H1 (cell line): ENCODE data around the gene TBC1D22A. TPM values are rescaled to one million over a fixed set of nuclear protein-coding genes. Genes with fewer than 3 reads are reported as not detected.
"Not testable (repeated sequence)": the region's sequence is repeated elsewhere in the genome, so short reads cannot be mapped to it uniquely, and the experiment has no call there.

ENCODE experiments used
- CTCF ChIA-PET: fragments of 300-600 bp; sonication (Branson Sonifier 250); formaldehyde crosslinking; loops from one replicate; lab custom pipeline; 2021; ENCODE audit not compliant: partially characterized antibody; lab: Charles Lee
- POLR2A ChIA-PET: fragments of 300-600 bp; sonication (Branson Sonifier 250); formaldehyde crosslinking; loops from one replicate; lab custom pipeline; 2021; ENCODE audit warnings: inconsistent platforms; ENCODE audit not compliant: partially characterized antibody; lab: Charles Lee
- DNase-seq, 2 experiments: peaks; one replicate each; pipeline versions ENCODE4 v3.0.0 to v3.0.0-alpha.2; 2010 to 2022; ENCODE audit warnings: low spot score in 2 of 2, low read depth in 1 of 2, mixed read lengths in 1 of 2
- FAIRE-seq: peaks from 2 replicates; lab custom pipeline; 2011; peaks lifted over from hg19 to GRCh38; lab: Jason Lieb, UNC
- H2AFZ ChIP-seq: 2 replicates; pipeline ENCODE4 v1.8.1; 2012; ENCODE audit warnings: low read length, inconsistent platforms
- H2AK5ac ChIP-seq: 2 replicates; pipeline ENCODE4 v1.6.1; 2013; ENCODE audit warnings: low read depth, low read length
- H2BK120ac ChIP-seq: replicated peaks from 2 replicates; pipeline ENCODE3; 2013; ENCODE audit warnings: low read depth, low read length, inconsistent platforms
- H2BK12ac ChIP-seq: 2 replicates; pipeline ENCODE4 v1.6.1; 2013; ENCODE audit warnings: low read depth, low read length
- H2BK15ac ChIP-seq: 2 replicates; pipeline ENCODE4 v1.6.1; 2013; ENCODE audit warnings: low read length
- H2BK20ac ChIP-seq: 2 replicates; pipeline ENCODE4 v1.6.1; 2013; ENCODE audit warnings: low read length
- H2BK5ac ChIP-seq: 2 replicates; pipeline ENCODE4 v1.6.1; 2013; ENCODE audit warnings: low read depth, low read length
- H3K14ac ChIP-seq: 2 replicates; pipeline ENCODE4 v1.6.1; 2013; ENCODE audit warnings: inconsistent platforms; ENCODE audit not compliant: insufficient read length
- H3K18ac ChIP-seq: 2 replicates; pipeline ENCODE4 v1.6.1; 2013; ENCODE audit warnings: low read length; ENCODE audit errors: extremely low read depth
- H3K23ac ChIP-seq: 2 replicates; pipeline ENCODE4 v1.6.1; 2013; ENCODE audit warnings: inconsistent platforms; ENCODE audit not compliant: insufficient read length
- H3K23me2 ChIP-seq: 2 replicates; pipeline ENCODE4 v1.6.1; 2013; ENCODE audit warnings: low read depth, low read length
- H3K27ac ChIP-seq: 2 replicates; pipeline ENCODE4 v1.6.1; 2011; ENCODE audit warnings: low read depth, low read length, inconsistent platforms
- H3K27me3 ChIP-seq, 4 experiments: replicated peaks in 1 of 4; 1 replicate in 1 of 4; 2 replicates in 3 of 4; pipeline versions ENCODE4 v1.6.1 to v1.8.1; 2011 to 2013; ENCODE audit warnings: low read length in 3 of 4, mild to moderate bottlenecking in 3 of 4, inconsistent platforms in 2 of 4, mixed read lengths in 2 of 4, moderate library complexity in 1 of 4; ENCODE audit not compliant: control insufficient read depth in 3 of 4, insufficient read depth in 3 of 4; ENCODE audit errors: extremely low read depth in 1 of 4
- H3K36me3 ChIP-seq, 4 experiments: 2 replicates each; pipeline versions ENCODE4 v1.6.1 to v1.8.1; 2011 to 2013; ENCODE audit warnings: mild to moderate bottlenecking in 4 of 4, low read length in 3 of 4, moderate library complexity in 2 of 4, control low read depth in 1 of 4, inconsistent platforms in 1 of 4; ENCODE audit not compliant: insufficient read depth in 4 of 4, control insufficient read depth in 2 of 4
- H3K4ac ChIP-seq: replicated peaks from 2 replicates; pipeline ENCODE3; 2013; ENCODE audit warnings: low read length, low read depth, mixed read lengths, inconsistent platforms; ENCODE audit not compliant: insufficient read length
- H3K4me1 ChIP-seq, 4 experiments: replicated peaks in 1 of 4; 1 replicate in 1 of 4; 2 replicates in 3 of 4; pipeline versions ENCODE4 v1.6.1 to v1.8.1; 2011 to 2013; ENCODE audit warnings: low read length in 3 of 4, inconsistent platforms in 2 of 4, mixed read lengths in 1 of 4; ENCODE audit not compliant: insufficient read depth in 4 of 4, control insufficient read depth in 3 of 4
- H3K4me2 ChIP-seq, 2 experiments: 2 replicates each; pipeline versions ENCODE4 v1.6.1 to v1.8.1; 2011 to 2013; ENCODE audit warnings: low read depth in 2 of 2, low read length in 2 of 2, control low read depth in 1 of 2, inconsistent platforms in 1 of 2, mild to moderate bottlenecking in 1 of 2; ENCODE audit not compliant: insufficient read depth in 1 of 2
- H3K4me3 ChIP-seq, 4 experiments: fragments of 200-600, 300-600 bp in 1 of 4; sonication (generic), shearing (Covaris generic), sonication (Bioruptor Twin) in 1 of 4; 2 replicates each; pipeline versions ENCODE4 v1.5.1 to v1.8.1; 2011 to 2016; ENCODE audit warnings: low read length in 4 of 4, low read depth in 3 of 4, control low read depth in 2 of 4, inconsistent platforms in 2 of 4, mild to moderate bottlenecking in 2 of 4, mixed read lengths in 1 of 4, moderate library complexity in 1 of 4; ENCODE audit not compliant: insufficient read depth in 2 of 4; ENCODE audit errors: extremely low read depth in 1 of 4
- H3K56ac ChIP-seq: replicated peaks from 2 replicates; pipeline ENCODE3; 2013; ENCODE audit warnings: low read depth, mild to moderate bottlenecking, mixed read lengths, low read length, inconsistent platforms; ENCODE audit not compliant: insufficient read length
- H3K79me1 ChIP-seq: 2 replicates; pipeline ENCODE4 v1.6.1; 2013; ENCODE audit warnings: low read depth, low read length, control low read depth
- H3K79me2 ChIP-seq, 2 experiments: 2 replicates each; pipeline versions ENCODE4 v1.6.1 to v1.8.1; 2012 to 2013; ENCODE audit warnings: low read length in 2 of 2, mild to moderate bottlenecking in 2 of 2, inconsistent platforms in 1 of 2; ENCODE audit not compliant: insufficient read depth in 2 of 2, control insufficient read depth in 1 of 2
- H3K9ac ChIP-seq, 4 experiments: replicated peaks in 1 of 4; 1 replicate in 1 of 4; 2 replicates in 3 of 4; pipeline versions ENCODE4 v1.6.1 to v1.8.1; 2011 to 2013; ENCODE audit warnings: low read depth in 3 of 4, low read length in 3 of 4, control low read depth in 2 of 4, mild to moderate bottlenecking in 2 of 4, moderate library complexity in 2 of 4, inconsistent platforms in 1 of 4; ENCODE audit errors: extremely low read depth in 1 of 4
- H3K9me3 ChIP-seq, 2 experiments: 2 replicates each; pipeline versions ENCODE4 v1.6.1 to v1.8.1; 2012 to 2013; ENCODE audit warnings: mild to moderate bottlenecking in 2 of 2, moderate library complexity in 2 of 2, control low read depth in 1 of 2, inconsistent platforms in 1 of 2, low read depth in 1 of 2, low read length in 1 of 2, mixed read lengths in 1 of 2; ENCODE audit not compliant: insufficient read depth in 2 of 2
- H4K20me1 ChIP-seq, 2 experiments: replicated peaks in 1 of 2; 2 replicates each; pipeline versions ENCODE3 to v1.8.1; 2011 to 2013; ENCODE audit warnings: inconsistent platforms in 2 of 2, low read length in 2 of 2, mild to moderate bottlenecking in 1 of 2; ENCODE audit not compliant: insufficient read depth in 2 of 2, control insufficient read depth in 1 of 2
- H4K5ac ChIP-seq: 2 replicates; pipeline ENCODE4 v1.6.1; 2013; ENCODE audit warnings: low read length, low read depth, mixed read lengths, inconsistent platforms; ENCODE audit not compliant: insufficient read length
- H4K8ac ChIP-seq: 2 replicates; pipeline ENCODE4 v1.8.0; 2013; ENCODE audit warnings: mild to moderate bottlenecking, moderate library complexity, low read length, inconsistent platforms; ENCODE audit not compliant: insufficient read depth; ENCODE audit errors: extremely low read depth
- H4K91ac ChIP-seq: replicated peaks from 2 replicates; pipeline ENCODE3; 2013; ENCODE audit warnings: low read length, mixed read lengths, inconsistent platforms; ENCODE audit not compliant: insufficient read length
- WGBS, 2 experiments: shearing (Covaris generic) in 1 of 2; methylation state at CpG; one replicate each; pipeline versions ENCODE4 v1.1.6 to v1.1.7; 2013 to 2015; ENCODE audit warnings: low lambda C conversion rate in 2 of 2, mixed read lengths in 2 of 2, inconsistent platforms in 1 of 2, low coverage in 1 of 2, missing lambda C conversion rate in 1 of 2; ENCODE audit not compliant: insufficient replicate concordance in 2 of 2, insufficient coverage in 1 of 2, insufficient read length in 1 of 2; ENCODE audit errors: extremely low coverage in 1 of 2, missing lambda C conversion rate in 1 of 2; 5-methylcytosine and 5-hydroxymethylcytosine counted together
- polyA plus RNA-seq, 7 experiments: library from polyadenylated mRNA; depleted of rRNA in 3 of 7; stranded (reverse) in 5 of 7; unstranded in 2 of 7; fragments of >200 nt in 5 of 7; fragments of 200-250 nt in 2 of 7; gene quantifications; 1 replicate in 5 of 7; 2 replicates in 1 of 7; 4 replicates in 1 of 7; pipeline versions ENCODE4 v1.2.1 to v1.2.3, GENCODE V29; 2011 to 2013; ENCODE audit warnings: missing spikeins in 2 of 7, mixed read lengths in 2 of 7
- total RNA-seq: library from RNA; stranded (reverse); fragmentation: NEBNext Ultra II Directional; extraction: Animal tissue kit (Norgen Biotek cat#: 25700); gene quantifications from 2 replicates; pipeline ENCODE4 v1.2.1, GENCODE V29; 2021

Gene TBC1D22A
- total and polyA plus RNA-seq, 2 of the 8 experiments (the other 6 are each of a cell fraction or from before 2014, with no cell fraction given), result 11.9 to 18.4 TPM

- POLR2A ChIA-PET, FAIRE-seq: not testable (repeated sequence)
Observed at GRCh38 chr22:47117442-47117841, 355.0 kb downstream of the TBC1D22A start.

More at GRCh38 chr22:47117442-47117841, 355.0 kb downstream of the TBC1D22A start:
- H3K36me3 ChIP-seq, H3K9ac ChIP-seq, H3K4me2 ChIP-seq, H2BK12ac ChIP-seq, H3K27me3 ChIP-seq, H2BK5ac ChIP-seq, H4K91ac ChIP-seq, H3K79me1 ChIP-seq, H3K4me1 ChIP-seq, H3K56ac ChIP-seq, H3K23ac ChIP-seq, H3K18ac ChIP-seq, H4K8ac ChIP-seq, H3K4me3 ChIP-seq, DNase-seq, H2BK120ac ChIP-seq, H4K5ac ChIP-seq, H3K23me2 ChIP-seq, H2AK5ac ChIP-seq, H2BK15ac ChIP-seq, H2AFZ ChIP-seq, H4K20me1 ChIP-seq, H3K9me3 ChIP-seq, H3K14ac ChIP-seq, CTCF ChIA-PET, H3K4ac ChIP-seq, H3K27ac ChIP-seq, H3K79me2 ChIP-seq, H2BK20ac ChIP-seq: not testable (repeated sequence)
- WGBS, 2 experiments, result 94% methylated on average over 11 of the region's 18 CpGs; no CpG with 5 or more reads in 1 of the 2 experiments
